Measurements from ENCODE around the gene S100A3.
A peak's percentile ranks its signal among the peaks of the same experiment; 100 is the strongest.

The S100A3 gene

GRCh38 chr1:153547560-153548551 lies 1.2 kb downstream of the S100A3 start:
- no peak for DNase-seq

- DNase-seq = no peak
These were observed 2.1 kb downstream of the S100A3 start for GRCh38 chr1:153546796-153547559.

- no peak for DNase-seq
These were observed 2.7 kb downstream of the S100A3 start for GRCh38 chr1:153546371-153546770.

GRCh38 chr1:153545067-153546055 lies 3.7 kb downstream of the S100A3 start, which contains the start of gene S100A4:
TSS of gene S100A4 (minus strand) at chr1:153545806. CDS start at chr1:153544794, 1,012 bp downstream.
- no peak for DNase-seq

- no peak for DNase-seq
These were observed 4.5 kb downstream of the S100A3 start for GRCh38 chr1:153544453-153545066.

GRCh38 chr1:153543736-153544135 lies 5.3 kb downstream of the S100A3 start:
- no peak for DNase-seq

GRCh38 chr1:153542956-153543711 lies 5.9 kb downstream of the S100A3 start:
- DNase-seq = no peak

- no peak for DNase-seq
These were observed 7.1 kb downstream of the S100A3 start for GRCh38 chr1:153541641-153542590.

GRCh38 chr1:153540394-153541361 lies 8.4 kb downstream of the S100A3 start, which contains the start of gene S100A5:
TSS of gene S100A5 (minus strand) at chr1:153540934. CDS start at chr1:153540191, 743 bp downstream.
- DNase-seq = no peak

GRCh38 chr1:153539395-153540093 lies 9.5 kb downstream of the S100A3 start:
- DNase-seq = no peak

GRCh38 chr1:153538315-153538821 lies 10.7 kb downstream of the S100A3 start:
- no peak for DNase-seq

GRCh38 chr1:153537376-153537730 lies 11.7 kb downstream of the S100A3 start:
- DNase-seq = no peak

GRCh38 chr1:153536671-153537375 lies 12.2 kb downstream of the S100A3 start:
- DNase-seq = no peak

GRCh38 chr1:153536012-153536670 lies 12.9 kb downstream of the S100A3 start:
- peak; percentile 32 to 38 for DNase-seq

GRCh38 chr1:153535242-153536011 lies 13.6 kb downstream of the S100A3 start, which contains the start of gene S100A6:
TSS of gene S100A6 (minus strand) at chr1:153535991. CDS start at chr1:153535339, 652 bp downstream.
- DNase-seq = peak in 1 of 2 experiments; percentile 29

- DNase-seq = no peak
These were observed 14.2 kb downstream of the S100A3 start for GRCh38 chr1:153534925-153535241.

All from cerebellar nuclear complex (tissue), 1 donor.